Measurements from ENCODE around the gene CACNA1S.

Gene CACNA1S

GRCh38 chr1:201066986-201067385 is 45.2 kb downstream of the CACNA1S start:
- no peak overlapping the region for H3K4me3 ChIP-seq (ENCODE audit: low read depth, low read length)
- peak; percentile 31 for DNase-seq (ENCODE audit: low read depth)
- TF ChIP-seq POLR2A (IDR thresholded peaks at IDR 0.05; ENCODE audit: extremely low read depth, insufficient read length) (no peak), MYC (IDR thresholded peaks at IDR 0.05; ENCODE audit: low read depth, low read length) (no peak), MAX (IDR thresholded peaks at IDR 0.05; ENCODE audit: low read depth, low read length) (no peak)
- TF ChIP-seq, protein P1, sequence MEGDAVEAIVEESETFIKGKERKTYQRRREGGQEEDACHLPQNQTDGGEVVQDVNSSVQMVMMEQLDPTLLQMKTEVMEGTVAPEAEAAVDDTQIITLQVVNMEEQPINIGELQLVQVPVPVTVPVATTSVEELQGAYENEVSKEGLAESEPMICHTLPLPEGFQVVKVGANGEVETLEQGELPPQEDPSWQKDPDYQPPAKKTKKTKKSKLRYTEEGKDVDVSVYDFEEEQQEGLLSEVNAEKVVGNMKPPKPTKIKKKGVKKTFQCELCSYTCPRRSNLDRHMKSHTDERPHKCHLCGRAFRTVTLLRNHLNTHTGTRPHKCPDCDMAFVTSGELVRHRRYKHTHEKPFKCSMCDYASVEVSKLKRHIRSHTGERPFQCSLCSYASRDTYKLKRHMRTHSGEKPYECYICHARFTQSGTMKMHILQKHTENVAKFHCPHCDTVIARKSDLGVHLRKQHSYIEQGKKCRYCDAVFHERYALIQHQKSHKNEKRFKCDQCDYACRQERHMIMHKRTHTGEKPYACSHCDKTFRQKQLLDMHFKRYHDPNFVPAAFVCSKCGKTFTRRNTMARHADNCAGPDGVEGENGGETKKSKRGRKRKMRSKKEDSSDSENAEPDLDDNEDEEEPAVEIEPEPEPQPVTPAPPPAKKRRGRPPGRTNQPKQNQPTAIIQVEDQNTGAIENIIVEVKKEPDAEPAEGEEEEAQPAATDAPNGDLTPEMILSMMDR (IDR thresholded peaks at IDR 0.05; ENCODE audit: low read depth, low read length) = no peak

DNA sequence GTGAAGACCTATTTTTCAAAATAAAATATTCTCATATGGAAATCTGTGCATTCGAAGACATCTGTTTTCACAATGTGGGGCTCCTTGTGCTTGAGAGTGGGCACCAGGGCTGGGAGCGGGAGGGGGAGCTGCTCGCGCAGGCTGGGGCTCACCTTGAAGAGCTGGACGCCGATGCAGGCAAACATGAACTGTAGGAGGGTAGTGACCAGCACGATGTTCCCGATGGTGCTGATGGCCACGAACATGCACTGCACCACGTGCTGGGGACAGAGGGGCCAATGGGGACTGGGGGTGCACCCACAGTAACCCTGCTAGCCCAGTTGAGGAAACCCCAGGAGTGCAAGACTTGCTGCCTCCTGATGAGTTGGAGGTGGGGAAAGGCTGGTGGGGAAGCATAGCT is 46.5 kb downstream of the CACNA1S start:
- DNase-seq (ENCODE audit: low read depth) = no peak
- H3K4me3 ChIP-seq (ENCODE audit: low read depth, low read length) = no peak overlapping the region
- TF ChIP-seq POLR2A (IDR thresholded peaks at IDR 0.05; ENCODE audit: extremely low read depth, insufficient read length) (no peak), MYC (IDR thresholded peaks at IDR 0.05; ENCODE audit: low read depth, low read length) (no peak), MAX (IDR thresholded peaks at IDR 0.05; ENCODE audit: low read depth, low read length) (no peak)
- TF ChIP-seq, protein P1 (IDR thresholded peaks at IDR 0.05; ENCODE audit: low read depth, low read length) = no peak

DNA sequence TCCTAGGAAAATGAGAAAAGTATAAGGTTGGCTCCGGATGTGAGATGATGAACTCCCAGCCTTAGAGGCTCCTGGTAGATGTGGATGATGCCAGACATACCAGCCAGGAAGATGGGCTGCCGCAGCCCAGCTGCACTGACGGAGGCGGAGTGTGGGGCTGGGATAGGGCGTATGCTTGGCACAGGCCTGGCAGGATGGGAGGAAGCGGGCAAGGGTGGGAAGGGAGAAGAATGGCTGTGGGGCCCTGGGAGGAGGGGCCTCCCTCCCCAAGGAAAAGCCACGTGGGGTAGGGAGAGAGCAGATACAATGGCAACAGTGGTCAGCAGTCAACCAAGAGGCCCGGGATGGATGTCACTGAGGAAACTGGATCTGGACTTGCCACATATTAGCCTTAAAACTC is 47.4 kb downstream of the CACNA1S start:
- no peak for DNase-seq (ENCODE audit: low read depth)
- no peak overlapping the region for H3K4me3 ChIP-seq (ENCODE audit: low read depth, low read length)
- TF ChIP-seq POLR2A (IDR thresholded peaks at IDR 0.05; ENCODE audit: extremely low read depth, insufficient read length) = no peak
- TF ChIP-seq MYC (IDR thresholded peaks at IDR 0.05; ENCODE audit: low read depth, low read length) = no peak
- TF ChIP-seq, protein P1 (IDR thresholded peaks at IDR 0.05; ENCODE audit: low read depth, low read length) = no peak
- no peak for TF ChIP-seq MAX (IDR thresholded peaks at IDR 0.05; ENCODE audit: low read depth, low read length)

- no peak for DNase-seq (ENCODE audit: low read depth)
- no peak overlapping the region for H3K4me3 ChIP-seq (ENCODE audit: low read depth, low read length)
- TF ChIP-seq MYC (IDR thresholded peaks at IDR 0.05; ENCODE audit: low read depth, low read length) (no peak), MAX (IDR thresholded peaks at IDR 0.05; ENCODE audit: low read depth, low read length) (no peak), POLR2A (IDR thresholded peaks at IDR 0.05; ENCODE audit: extremely low read depth, insufficient read length) (no peak)
- TF ChIP-seq, protein P1 (IDR thresholded peaks at IDR 0.05; ENCODE audit: low read depth, low read length) = no peak
These were observed 49.1 kb downstream of the CACNA1S start for GRCh38 chr1:201063145-201063544.

- TF ChIP-seq MAX (IDR thresholded peaks at IDR 0.05; ENCODE audit: low read depth, low read length) (no peak), POLR2A (IDR thresholded peaks at IDR 0.05; ENCODE audit: extremely low read depth, insufficient read length) (no peak), MYC (IDR thresholded peaks at IDR 0.05; ENCODE audit: low read depth, low read length) (no peak)
- TF ChIP-seq, protein P1 (IDR thresholded peaks at IDR 0.05; ENCODE audit: low read depth, low read length) = no peak
- no peak overlapping the region for H3K4me3 ChIP-seq (ENCODE audit: low read depth, low read length)
- DNase-seq (ENCODE audit: low read depth) = no peak
These were observed 49.6 kb downstream of the CACNA1S start for GRCh38 chr1:201062511-201063091.

Measured in NB4 (cell line).